C4-2B (cell line): ENCODE data around the gene DNAL4.

Source experiments
- CTCF ChIP-seq: fragments of 450-650 bp; conservative IDR thresholded peaks from 2 replicates; pipeline ENCODE4 v1.5.1; 2017; ENCODE audit warnings: mild to moderate bottlenecking
- ZFX ChIP-seq: fragments of 450-650 bp; IDR thresholded peaks from 2 replicates; pipeline ENCODE4 v1.6.1; 2017

GRCh38 chr22:38754751-38755154 lies 39.2 kb downstream of the DNAL4 start:
- TF ChIP-seq CTCF (no peak), ZFX (no peak)
